GM21619 (cell line): Measurements from ENCODE around the gene PDSS1.

Experiments
- ATAC-seq: cut with Tn5 transposase; IDR thresholded peaks from one replicate; pipeline ENCODE4 v1.9.1; 2021; ENCODE audit not compliant: unreplicated experiment

The PDSS1 gene

GRCh38 chr10:26792758-26793495 lies 95.4 kb downstream of the PDSS1 start:
- ATAC-seq = no peak
